A549 (cell line): ENCODE results near the gene KDM6A. TPM values are rescaled to one million over a fixed set of nuclear protein-coding genes. Genes with fewer than 3 reads are reported as not detected.

Experiments
- ATAC-seq, 2 experiments: fragments of 200-7000 bp in 1 of 2; fragments of >200 bp in 1 of 2; cut with Nextera tagmentation in 1 of 2; cut with Tn5 transposase in 1 of 2; 3 replicates each; pipeline versions ENCODE4 v1.8.0 to v1.9.1; 2018 to 2020; ENCODE audit warnings: mild to moderate bottlenecking in 1 of 2, moderate library complexity in 1 of 2
- CTCF ChIA-PET: fragments of 300-600 bp; sonication (Branson Sonifier 250); formaldehyde crosslinking; extraction: SDS; loops from one replicate; lab custom pipeline; 2021; ENCODE audit warnings: antibody characterized with exemption, inconsistent platforms; lab: Yijun Ruan, JAX
- POLR2A ChIA-PET: fragments of 350-600 bp; formaldehyde crosslinking; extraction: SDS; loops from one replicate; lab custom pipeline; 2021; ENCODE audit warnings: antibody characterized with exemption, inconsistent platforms; lab: Yijun Ruan, JAX
- DNase-seq, 2 experiments: peaks; one replicate each; pipeline versions ENCODE4 v3.0.0 to v3.0.0-alpha.2; 2011 to 2016; ENCODE audit warnings: low read depth in 1 of 2, low spot score in 1 of 2
- FAIRE-seq: peaks from 2 replicates; lab custom pipeline; 2011; peaks lifted over from hg19 to GRCh38; lab: Jason Lieb, UNC
- H3K27ac ChIP-seq, 2 experiments: fragments of >200 bp; sonication (Bioruptor Twin); formaldehyde crosslinking; 3 replicates each; pipeline ENCODE4 v1.5.1; 2016 to 2017
- H3K4me1 ChIP-seq: fragments of >200 bp; sonication (Bioruptor Twin); formaldehyde crosslinking; 3 replicates; pipeline ENCODE4 v1.6.1; 2016
- H3K4me2 ChIP-seq: fragments of >200 bp; sonication (Bioruptor Twin); formaldehyde crosslinking; 3 replicates; pipeline ENCODE4 v1.6.1; 2016
- H3K4me3 ChIP-seq: fragments of >200 bp; sonication (Bioruptor Twin); formaldehyde crosslinking; 3 replicates; pipeline ENCODE4 v1.5.1; 2016
- H3K9me3 ChIP-seq: fragments of >200 bp; sonication (Bioruptor Twin); formaldehyde crosslinking; 3 replicates; pipeline ENCODE4 v1.6.1; 2016
- BCL3 ChIP-seq: fragments of >200 bp; sonication (Bioruptor Twin); formaldehyde crosslinking; IDR thresholded peaks from 3 replicates; pipeline ENCODE4 v1.6.1; 2016
- CTCF ChIP-seq: fragments of >200 bp; sonication (Bioruptor Twin); formaldehyde crosslinking; IDR thresholded peaks from 3 replicates; pipeline ENCODE4 v1.5.1; 2016
- ELK1 ChIP-seq: fragments of 150-350 bp; IDR thresholded peaks from 2 replicates; pipeline ENCODE4 v1.6.1; 2014; ENCODE audit warnings: low read depth, mild to moderate bottlenecking, low read length
- FOSB ChIP-seq: fragments of 250-450 bp; sonication (Bioruptor Pico); IDR thresholded peaks from 2 replicates; pipeline ENCODE4 v1.5.0; 2020; ENCODE audit warnings: mild to moderate bottlenecking, moderate library complexity
- FOSL2 ChIP-seq, 2 experiments: fragments of 450-650 bp in 1 of 2; fragments of >200 bp in 1 of 2; sonication (Bioruptor Twin) in 1 of 2; formaldehyde crosslinking; IDR thresholded peaks; 2 replicates each; pipeline versions ENCODE4 v1.5.0 to v1.6.1; 2016 to 2020; ENCODE audit warnings: mild to moderate bottlenecking in 1 of 2, moderate library complexity in 1 of 2
- GATA3 ChIP-seq: IDR thresholded peaks from 2 replicates; pipeline ENCODE4 v1.6.1; 2012; ENCODE audit warnings: borderline replicate concordance
- HMGXB4 ChIP-seq: fragments of 250-450 bp; sonication (Bioruptor Pico); IDR thresholded peaks from 2 replicates; pipeline ENCODE4 v1.5.0; 2021; ENCODE audit warnings: mild to moderate bottlenecking, moderate library complexity, borderline replicate concordance
- HOXB5 ChIP-seq: fragments of 250-450 bp; sonication (Bioruptor Pico); IDR thresholded peaks from 2 replicates; pipeline ENCODE4 v1.5.0; 2020; ENCODE audit warnings: mild to moderate bottlenecking, moderate library complexity
- JUN ChIP-seq, 2 experiments: fragments of >200 bp; sonication (Bioruptor Twin); formaldehyde crosslinking; IDR thresholded peaks; 2 replicates in 1 of 2; 3 replicates in 1 of 2; pipeline ENCODE4 v1.6.1; 2016 to 2017
- JUNB ChIP-seq: fragments of >200 bp; sonication (Bioruptor Twin); formaldehyde crosslinking; IDR thresholded peaks from 2 replicates; pipeline ENCODE4 v1.6.1; 2016
- MYC ChIP-seq: IDR thresholded peaks from 2 replicates; pipeline ENCODE4 v1.6.1; 2012; ENCODE audit warnings: mild to moderate bottlenecking, inconsistent platforms, low read length, improper control_type of control experiment, borderline replicate concordance
- NFE2L2 ChIP-seq: fragments of 150-350 bp; conservative IDR thresholded peaks from 2 replicates; pipeline ENCODE4 v1.6.1; 2014; ENCODE audit warnings: low read length
- NPAS2 ChIP-seq: fragments of 250-450 bp; sonication (Bioruptor Pico); IDR thresholded peaks from 2 replicates; pipeline ENCODE4 v1.8.0; 2022; ENCODE audit warnings: mild to moderate bottlenecking, moderate library complexity, borderline replicate concordance
- REST ChIP-seq: fragments of 200-600 bp; sonication (generic); IDR thresholded peaks from 2 replicates; pipeline ENCODE4 v1.6.1; 2016; ENCODE audit warnings: antibody characterized with exemption, mild to moderate bottlenecking, moderate library complexity
- TFCP2L1 ChIP-seq: fragments of 250-450 bp; sonication (Bioruptor Pico); IDR thresholded peaks from 2 replicates; pipeline ENCODE4 v1.5.0; 2021; ENCODE audit warnings: mild to moderate bottlenecking
- USF2 ChIP-seq: fragments of 450-650 bp; IDR thresholded peaks from 2 replicates; pipeline ENCODE4 v1.6.1; 2014; ENCODE audit warnings: antibody characterized with exemption
- ZC3H11A ChIP-seq: fragments of 450-650 bp; IDR thresholded peaks from 2 replicates; pipeline ENCODE4 v1.6.1; 2014; ENCODE audit warnings: antibody characterized with exemption, mild to moderate bottlenecking
- ZFP36 ChIP-seq: fragments of 450-650 bp; IDR thresholded peaks from 2 replicates; pipeline ENCODE4 v1.6.1; 2014; ENCODE audit warnings: borderline replicate concordance; ENCODE audit not compliant: partially characterized antibody
- ZNF302 ChIP-seq: fragments of 250-450 bp; sonication (Bioruptor Pico); IDR thresholded peaks from 2 replicates; pipeline ENCODE4 v1.9.0; 2021; ENCODE audit warnings: inconsistent platforms, mild to moderate bottlenecking, moderate library complexity
- WGBS: methylation state at CpG from one replicate; pipeline ENCODE4 v1.1.6; 2017; ENCODE audit errors: missing lambda C conversion rate; 5-methylcytosine and 5-hydroxymethylcytosine counted together
- polyA plus RNA-seq, 4 experiments: library from polyadenylated mRNA; depleted of rRNA in 3 of 4; stranded (reverse); fragments of >200 nt; fragmentation: RNase III in 1 of 4; extraction: RNeasy Plus Mini Kit Qiagen cat#74134 plus additional on column Dnase treatment in 1 of 4; gene quantifications; 2 replicates in 3 of 4; 3 replicates in 1 of 4; pipeline ENCODE4 v1.2.3, GENCODE V29; 2011 to 2017

KDM6A gene
- polyA plus RNA-seq, 2 of the 4 experiments (the other 2 are of a cell fraction), result 9.3 to 18.4 TPM

- no peak for TF ChIP-seq MYC
- no peak for TF ChIP-seq ZNF302 (CRISPR knock-in tag)
- no peak for TF ChIP-seq ZC3H11A
- TF ChIP-seq NFE2L2, result no peak
- no peak for TF ChIP-seq GATA3
- TF ChIP-seq NPAS2 (CRISPR knock-in tag), result no peak
Measured at GRCh38 chrX:44918722-44919121, 45.7 kb downstream of the KDM6A start (continued).

GRCh38 chrX:44922980-44923379 lies 50.0 kb downstream of the KDM6A start:
- ATAC-seq (no peak), DNase-seq (no peak), FAIRE-seq (peak; percentile 88)
- H3K27ac ChIP-seq, result no peak overlapping the region
- H3K4me3 ChIP-seq, result no peak overlapping the region
- ChIA-PET POLR2A (no interaction called here), CTCF (no interaction called here)
- 89% methylated on average over 4 of the region's 4 CpGs for WGBS
- no peak overlapping the region for H3K4me2 ChIP-seq
- H3K4me1 ChIP-seq, result peaks cover 10% of the 10 kb centered on the region; the same call in 2 of the 3 replicates
- H3K9me3 ChIP-seq, result no peaks in the 10 kb centered on the region
- TF ChIP-seq CTCF (no peak), MYC (no peak), USF2 (no peak), JUN (IDR thresholded peaks at IDR 0.05) (no peak), HMGXB4 (no peak), ELK1 (no peak), HOXB5 (no peak), JUNB (no peak), NPAS2 (CRISPR knock-in tag) (no peak), FOSL2 (IDR thresholded peaks at IDR 0.05) (no peak), FOSL2 (CRISPR knock-in tag; IDR thresholded peaks at IDR 0.05) (no peak), GATA3 (no peak), FOSB (CRISPR knock-in tag) (no peak), ZFP36 (no peak), TFCP2L1 (CRISPR knock-in tag) (no peak), BCL3 (no peak), REST (no peak)
- TF ChIP-seq, all 56 proteins: peak for 0
